Left hindlimb (tissue), 1 donor: Measurements from ENCODE around the gene KRTAP25-1.

Experiments
- DNase-seq: peaks from one replicate; pipeline ENCODE4 v3.0.0-alpha.2; 2018

Gene KRTAP25-1

GRCh38 chr21:30248844-30249243 lies 40.5 kb downstream of the KRTAP25-1 start:
- no peak for DNase-seq

GRCh38 chr21:30245061-30245460 lies 44.3 kb downstream of the KRTAP25-1 start:
- DNase-seq = no peak

DNA sequence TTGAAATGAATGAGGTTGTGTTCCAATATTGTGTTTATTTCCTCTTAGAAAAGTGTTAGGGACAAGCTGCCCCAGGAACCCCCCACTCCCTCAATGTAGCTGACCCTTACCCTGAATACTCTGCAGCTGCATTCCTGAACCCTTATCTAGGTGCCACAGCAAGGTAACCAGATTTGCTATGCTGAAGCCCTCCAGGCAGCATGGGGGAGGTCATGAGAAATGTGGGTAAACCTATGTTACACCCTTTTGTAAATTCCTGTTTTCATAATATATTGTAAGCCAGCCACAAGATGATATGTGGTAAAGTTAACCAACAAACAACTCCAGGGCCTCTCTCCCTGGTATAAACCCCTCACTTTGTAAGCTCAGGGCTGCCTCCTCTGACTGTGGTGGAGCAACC lies 45.6 kb downstream of the KRTAP25-1 start:
- DNase-seq = no peak

DNA sequence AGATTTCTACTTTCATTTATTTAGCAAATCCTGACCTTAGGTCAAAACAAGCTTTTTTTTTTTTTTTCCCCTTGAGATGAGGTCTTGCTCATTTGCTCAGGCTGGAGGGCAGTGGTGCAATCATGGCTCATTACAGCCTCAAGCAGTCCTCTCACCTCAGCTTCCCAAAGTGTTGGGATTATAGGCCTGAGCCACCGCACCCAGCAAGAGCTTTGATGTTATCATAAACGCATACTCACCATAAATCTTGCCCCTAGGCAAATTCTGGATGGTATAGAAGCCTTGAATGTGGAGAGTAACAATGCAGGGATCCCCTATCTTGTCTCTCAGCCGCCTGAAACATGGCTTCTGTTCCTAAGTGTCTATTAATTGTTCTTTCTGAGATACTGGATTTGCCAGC lies 48.7 kb downstream of the KRTAP25-1 start:
- no peak for DNase-seq
